SK-N-SH treated with all-trans-retinoic acid at 6 μM for 48 hours (cell line): ENCODE results near the gene OSBPL5.

Experiments
- CREB5 ChIP-seq: fragments of 250-450 bp; sonication (Bioruptor Pico); IDR thresholded peaks from 2 replicates; pipeline ENCODE4 v1.5.1; 2020; ENCODE audit warnings: low read depth, mild to moderate bottlenecking, moderate library complexity
- ESRRG ChIP-seq: fragments of 250-450 bp; sonication (Bioruptor Pico); IDR thresholded peaks from 2 replicates; pipeline ENCODE4 v1.6.1; 2021; ENCODE audit warnings: mild to moderate bottlenecking
- RARB ChIP-seq: fragments of 250-450 bp; sonication (Bioruptor Pico); IDR thresholded peaks from 2 replicates; pipeline ENCODE4 v1.8.0; 2021; ENCODE audit warnings: mild to moderate bottlenecking, moderate library complexity
- TCF4 ChIP-seq: fragments of 250-450 bp; sonication (Bioruptor Pico); IDR thresholded peaks from 2 replicates; pipeline ENCODE4 v1.8.0; 2021; ENCODE audit warnings: mild to moderate bottlenecking, moderate library complexity, borderline replicate concordance
- ZC3H10 ChIP-seq: fragments of 250-450 bp; sonication (Bioruptor Pico); IDR thresholded peaks from 2 replicates; pipeline ENCODE4 v1.5.1; 2021; ENCODE audit warnings: mild to moderate bottlenecking, moderate library complexity
- ZFP3 ChIP-seq: fragments of 250-450 bp; sonication (Bioruptor Pico); IDR thresholded peaks from 2 replicates; pipeline ENCODE4 v1.5.0; 2020; ENCODE audit warnings: mild to moderate bottlenecking, moderate library complexity
- ZFP30 ChIP-seq: fragments of 450-650 bp; formaldehyde crosslinking; IDR thresholded peaks from 2 replicates; pipeline ENCODE4 v1.5.0; 2022; ENCODE audit warnings: mild to moderate bottlenecking, moderate library complexity
- ZNF565 ChIP-seq: fragments of 450-650 bp; formaldehyde crosslinking; conservative IDR thresholded peaks from 2 replicates; pipeline ENCODE4 v1.5.0; 2020; ENCODE audit warnings: low read depth, mild to moderate bottlenecking, moderate library complexity
- ZNF70 ChIP-seq: fragments of 450-650 bp; formaldehyde crosslinking; IDR thresholded peaks from 2 replicates; pipeline ENCODE4 v1.5.0; 2020; ENCODE audit warnings: mild to moderate bottlenecking, moderate library complexity
- ZNF8 ChIP-seq: fragments of 450-650 bp; formaldehyde crosslinking; IDR thresholded peaks from 2 replicates; pipeline ENCODE4 v1.5.0; 2020; ENCODE audit warnings: mild to moderate bottlenecking, moderate library complexity
- TF ChIP-seq, protein P1 (sequence below): fragments of 250-450 bp; sonication (Bioruptor Pico); IDR thresholded peaks from 2 replicates; pipeline ENCODE4 v1.5.0; 2020; ENCODE audit warnings: mild to moderate bottlenecking, moderate library complexity

DNA sequence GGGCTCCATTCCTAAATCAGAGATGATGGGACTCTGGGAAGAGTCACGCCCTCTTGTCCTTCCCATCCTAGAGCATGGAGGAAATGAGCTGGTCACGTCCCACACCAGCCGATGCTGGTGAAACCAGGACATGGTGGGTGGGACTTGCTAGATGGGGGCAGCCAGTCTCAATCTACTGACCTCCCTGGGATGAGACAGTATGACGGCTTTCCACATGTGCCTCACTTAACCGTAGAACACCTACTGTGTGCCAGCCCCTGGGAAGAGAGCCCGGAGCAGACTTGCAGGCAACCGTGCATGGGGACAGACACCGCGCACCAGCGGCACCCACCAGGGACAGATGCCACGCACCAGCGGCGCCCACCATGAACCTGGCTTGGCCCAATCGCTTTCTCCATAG is 3.8 kb downstream of the OSBPL5 start:
- no peak for TF ChIP-seq ZNF8
- TF ChIP-seq ZNF565, result no peak
- TF ChIP-seq ZFP30 (CRISPR knock-in tag), result no peak
- TF ChIP-seq ESRRG (CRISPR knock-in tag), result no peak
- TF ChIP-seq, protein P1, sequence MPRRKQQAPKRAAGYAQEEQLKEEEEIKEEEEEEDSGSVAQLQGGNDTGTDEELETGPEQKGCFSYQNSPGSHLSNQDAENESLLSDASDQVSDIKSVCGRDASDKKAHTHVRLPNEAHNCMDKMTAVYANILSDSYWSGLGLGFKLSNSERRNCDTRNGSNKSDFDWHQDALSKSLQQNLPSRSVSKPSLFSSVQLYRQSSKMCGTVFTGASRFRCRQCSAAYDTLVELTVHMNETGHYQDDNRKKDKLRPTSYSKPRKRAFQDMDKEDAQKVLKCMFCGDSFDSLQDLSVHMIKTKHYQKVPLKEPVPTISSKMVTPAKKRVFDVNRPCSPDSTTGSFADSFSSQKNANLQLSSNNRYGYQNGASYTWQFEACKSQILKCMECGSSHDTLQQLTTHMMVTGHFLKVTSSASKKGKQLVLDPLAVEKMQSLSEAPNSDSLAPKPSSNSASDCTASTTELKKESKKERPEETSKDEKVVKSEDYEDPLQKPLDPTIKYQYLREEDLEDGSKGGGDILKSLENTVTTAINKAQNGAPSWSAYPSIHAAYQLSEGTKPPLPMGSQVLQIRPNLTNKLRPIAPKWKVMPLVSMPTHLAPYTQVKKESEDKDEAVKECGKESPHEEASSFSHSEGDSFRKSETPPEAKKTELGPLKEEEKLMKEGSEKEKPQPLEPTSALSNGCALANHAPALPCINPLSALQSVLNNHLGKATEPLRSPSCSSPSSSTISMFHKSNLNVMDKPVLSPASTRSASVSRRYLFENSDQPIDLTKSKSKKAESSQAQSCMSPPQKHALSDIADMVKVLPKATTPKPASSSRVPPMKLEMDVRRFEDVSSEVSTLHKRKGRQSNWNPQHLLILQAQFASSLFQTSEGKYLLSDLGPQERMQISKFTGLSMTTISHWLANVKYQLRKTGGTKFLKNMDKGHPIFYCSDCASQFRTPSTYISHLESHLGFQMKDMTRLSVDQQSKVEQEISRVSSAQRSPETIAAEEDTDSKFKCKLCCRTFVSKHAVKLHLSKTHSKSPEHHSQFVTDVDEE (CRISPR knock-in tag), result no peak
- no peak for TF ChIP-seq CREB5 (CRISPR knock-in tag)
- TF ChIP-seq ZNF70 (CRISPR knock-in tag), result no peak
- no peak for TF ChIP-seq ZC3H10 (CRISPR knock-in tag)
- no peak for TF ChIP-seq ZFP3
- TF ChIP-seq RARB (CRISPR knock-in tag), result no peak
- TF ChIP-seq TCF4 (CRISPR knock-in tag), result no peak
